Measurements from ENCODE around the gene IL17RC.

- TF ChIP-seq TAF1 (IDR thresholded peaks at IDR 0.05; ENCODE audit: low read depth, low read length) (no peak), POLR2A (IDR thresholded peaks at IDR 0.05; ENCODE audit: low read depth, low read length) (no peak), POLR2AphosphoS5 (IDR thresholded peaks at IDR 0.05; ENCODE audit: low read depth, low read length) (no peak), SPI1 (IDR thresholded peaks at IDR 0.05; ENCODE audit: low read depth, low read length) (no peak)
These were observed 25.3 kb downstream of the IL17RC start for GRCh38 chr3:9942164-9942563.

Data from GM12891 (cell line).